DOHH2 (cell line): Measurements from ENCODE around the gene CPNE6.

ENCODE experiments used
- EZH2phosphoT487 ChIP-seq: fragments of 200-600 bp; sonication (generic); IDR thresholded peaks from 2 replicates; pipeline ENCODE4 v1.6.1; 2017; ENCODE audit warnings: borderline replicate concordance, mild to moderate bottlenecking, antibody characterized with exemption, low read length, moderate library complexity, mixed read lengths
- TF ChIP-seq, protein P1 (sequence below): fragments of 200-600 bp; sonication (generic); IDR thresholded peaks from one replicate; pipeline ENCODE4 v1.5.1; 2014; ENCODE audit warnings: antibody characterized with exemption, mild to moderate bottlenecking, low read depth, low read length; ENCODE audit not compliant: poor library complexity, severe bottlenecking

DNA sequence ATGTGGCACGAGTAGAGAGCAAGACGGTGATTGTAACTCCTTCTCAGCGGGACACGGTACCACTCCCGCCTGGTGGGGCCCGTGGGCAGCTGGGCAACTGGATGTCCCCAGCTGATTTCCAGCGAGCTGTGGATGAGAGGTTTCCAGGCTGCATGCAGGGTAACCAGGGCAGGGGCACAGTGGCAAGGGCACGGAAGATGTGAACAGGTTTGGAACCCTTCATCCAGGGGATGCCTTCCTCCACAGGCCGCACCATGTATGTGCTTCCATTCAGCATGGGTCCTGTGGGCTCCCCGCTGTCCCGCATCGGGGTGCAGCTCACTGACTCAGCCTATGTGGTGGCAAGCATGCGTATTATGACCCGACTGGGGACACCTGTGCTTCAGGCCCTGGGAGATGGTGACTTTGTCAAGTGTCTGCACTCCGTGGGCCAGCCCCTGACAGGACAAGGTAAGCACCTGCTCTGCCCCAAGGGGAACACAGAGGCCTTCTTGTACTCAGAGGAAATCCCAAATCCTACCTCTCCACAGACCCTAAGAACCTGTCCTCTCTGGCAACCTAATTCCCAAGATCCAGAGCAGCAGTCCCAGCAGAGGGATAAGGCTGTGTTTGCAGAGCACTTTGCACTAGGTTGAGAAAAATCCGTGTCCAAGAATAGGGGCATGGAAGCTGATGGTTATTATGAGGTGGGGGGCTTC is 27.0 kb downstream of the CPNE6 start:
- TF ChIP-seq, protein P1, sequence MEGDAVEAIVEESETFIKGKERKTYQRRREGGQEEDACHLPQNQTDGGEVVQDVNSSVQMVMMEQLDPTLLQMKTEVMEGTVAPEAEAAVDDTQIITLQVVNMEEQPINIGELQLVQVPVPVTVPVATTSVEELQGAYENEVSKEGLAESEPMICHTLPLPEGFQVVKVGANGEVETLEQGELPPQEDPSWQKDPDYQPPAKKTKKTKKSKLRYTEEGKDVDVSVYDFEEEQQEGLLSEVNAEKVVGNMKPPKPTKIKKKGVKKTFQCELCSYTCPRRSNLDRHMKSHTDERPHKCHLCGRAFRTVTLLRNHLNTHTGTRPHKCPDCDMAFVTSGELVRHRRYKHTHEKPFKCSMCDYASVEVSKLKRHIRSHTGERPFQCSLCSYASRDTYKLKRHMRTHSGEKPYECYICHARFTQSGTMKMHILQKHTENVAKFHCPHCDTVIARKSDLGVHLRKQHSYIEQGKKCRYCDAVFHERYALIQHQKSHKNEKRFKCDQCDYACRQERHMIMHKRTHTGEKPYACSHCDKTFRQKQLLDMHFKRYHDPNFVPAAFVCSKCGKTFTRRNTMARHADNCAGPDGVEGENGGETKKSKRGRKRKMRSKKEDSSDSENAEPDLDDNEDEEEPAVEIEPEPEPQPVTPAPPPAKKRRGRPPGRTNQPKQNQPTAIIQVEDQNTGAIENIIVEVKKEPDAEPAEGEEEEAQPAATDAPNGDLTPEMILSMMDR: no peak
- TF ChIP-seq EZH2phosphoT487: no peak
